NCI-H526 treated with DMSO at 0.1 percent for 48 hours (cell line): ENCODE data around the gene RCAN2.

Experiments
- DNase-seq: peaks from one replicate; lab custom pipeline; 2025; lab: John Stamatoyannopoulos, UW

The RCAN2 gene

DNA sequence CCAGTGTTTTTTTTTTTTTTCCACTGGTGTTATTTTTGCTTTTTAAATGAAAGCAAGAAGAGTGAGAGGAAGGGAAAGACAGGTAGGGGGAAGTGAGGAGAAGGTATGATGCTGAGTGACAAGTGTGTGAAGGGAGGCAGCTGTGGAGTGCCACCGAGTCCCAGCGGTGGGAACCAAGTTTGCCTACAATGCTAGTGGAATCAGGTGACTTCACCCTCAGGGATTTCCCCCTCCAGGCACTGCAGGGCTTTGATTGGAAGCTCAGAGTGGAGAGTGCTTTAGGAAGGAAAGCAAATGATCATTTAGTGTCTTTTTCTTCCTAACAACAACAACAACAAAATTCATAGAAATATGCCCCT is 200.0 kb downstream of the RCAN2 start:
- no peak for DNase-seq

DNA sequence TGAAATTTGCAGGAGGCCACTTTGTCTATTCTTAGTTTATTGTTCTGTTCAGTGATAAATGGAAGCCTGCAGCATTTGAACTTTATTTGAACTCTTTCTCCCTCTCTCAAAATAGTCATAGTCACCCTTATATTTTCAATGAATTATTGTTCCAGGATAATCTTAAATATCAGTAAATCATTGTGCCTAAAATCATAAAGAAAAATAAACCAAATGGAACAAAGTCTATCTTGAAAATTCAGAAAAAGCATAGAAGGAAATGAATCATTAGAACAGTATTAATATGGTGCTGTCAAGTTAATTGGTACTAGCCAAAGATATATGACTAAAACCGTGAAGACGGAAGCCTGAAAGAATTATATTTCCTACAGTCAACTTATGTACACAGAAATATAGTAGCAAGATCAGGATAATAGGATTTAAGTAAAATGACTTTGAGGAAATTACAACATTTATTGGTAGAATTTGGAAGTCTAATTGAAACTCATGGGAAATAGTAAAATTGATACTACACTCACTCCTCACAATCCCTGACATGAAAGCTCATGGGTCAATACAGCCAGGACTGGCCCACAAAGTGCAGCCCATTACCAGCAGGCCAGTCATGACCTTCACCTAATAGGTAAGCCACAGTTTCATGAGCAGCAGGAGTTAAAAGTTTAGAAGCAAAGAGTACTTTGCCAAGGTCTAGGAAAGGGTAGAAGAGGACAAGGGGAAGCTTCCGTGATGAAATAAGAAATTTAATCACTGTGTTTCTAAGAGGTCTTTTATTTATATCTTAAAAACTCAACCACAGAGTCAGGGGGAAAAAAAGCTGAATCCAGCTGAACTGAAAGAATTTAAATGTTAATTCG is 200.6 kb downstream of the RCAN2 start:
- DNase-seq: no peak

DNA sequence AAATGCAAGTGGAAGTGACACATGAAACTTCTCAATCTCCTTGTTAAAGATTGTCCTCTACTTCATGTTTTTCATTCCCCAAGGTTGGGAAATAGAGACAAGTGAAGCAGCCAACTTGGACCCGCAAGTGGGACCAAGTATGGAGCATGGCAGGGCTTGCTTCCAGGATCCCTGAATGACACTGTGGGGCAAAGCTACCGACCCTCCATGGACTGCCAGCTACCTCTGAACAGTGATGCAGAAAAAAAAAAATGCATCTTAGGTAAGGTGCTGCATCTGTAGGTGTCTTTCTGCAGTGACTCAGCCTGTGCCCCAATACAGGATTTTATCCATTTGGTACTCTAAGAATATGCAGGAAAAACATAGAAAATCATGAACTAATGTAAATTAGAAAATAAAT is 201.4 kb downstream of the RCAN2 start:
- DNase-seq: no peak

DNA sequence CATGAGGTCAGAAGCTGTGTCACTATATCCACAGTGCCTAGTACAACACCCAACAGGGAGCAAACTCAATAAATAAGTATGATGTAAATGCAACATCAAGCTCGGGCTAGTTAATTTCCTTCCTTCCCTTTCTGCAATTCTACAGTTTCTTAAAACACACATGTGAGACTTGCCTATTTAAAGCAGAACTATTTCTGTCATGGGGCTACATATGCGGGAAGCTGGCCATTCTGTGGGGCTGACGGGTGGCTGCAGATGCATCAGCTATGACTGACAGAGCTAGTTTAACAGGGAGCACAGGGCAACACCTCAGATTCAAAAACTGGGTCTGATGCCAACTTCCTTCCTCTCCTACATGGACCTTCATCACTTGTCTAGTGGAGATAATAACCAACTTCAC is 202.4 kb downstream of the RCAN2 start:
- no peak for DNase-seq

DNA sequence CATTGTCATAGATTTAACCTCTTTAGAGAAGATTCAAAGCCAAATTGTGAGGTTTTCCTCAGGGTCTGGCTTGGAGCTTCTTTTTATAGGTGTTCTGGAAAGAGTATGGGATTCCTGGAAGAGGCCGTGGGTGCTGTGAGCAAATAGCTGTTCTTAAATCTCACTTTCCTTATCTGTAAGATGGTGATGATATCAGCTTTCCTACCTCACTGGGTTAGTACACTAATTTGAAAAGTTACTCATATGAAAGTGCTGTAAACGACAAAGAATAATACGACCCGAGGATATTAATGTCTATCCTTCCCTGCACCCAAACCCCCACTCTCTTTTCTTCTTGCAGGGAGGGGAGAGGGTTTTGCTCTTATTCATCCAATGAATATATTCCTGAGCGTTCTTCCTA is 203.6 kb downstream of the RCAN2 start:
- DNase-seq: no peak

DNA sequence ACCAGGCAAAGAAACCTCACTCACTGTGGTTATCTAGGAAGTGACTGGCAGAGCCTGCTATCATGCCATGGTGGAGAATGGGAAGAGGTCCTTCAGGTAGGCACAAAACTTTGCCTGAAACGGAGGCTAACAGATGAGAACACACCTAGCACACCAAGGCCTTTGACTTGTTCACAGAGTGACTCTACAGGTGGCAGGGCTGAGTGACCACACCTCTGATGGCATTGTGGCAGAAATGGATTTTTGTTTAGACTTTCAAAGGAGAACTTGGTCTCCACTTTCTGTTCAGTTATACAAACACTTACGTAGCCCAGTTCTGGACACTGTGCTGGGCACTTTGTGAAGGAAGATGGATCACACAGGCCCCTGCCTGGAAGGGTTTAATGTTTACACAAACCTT is 204.2 kb downstream of the RCAN2 start:
- DNase-seq: no peak

DNA sequence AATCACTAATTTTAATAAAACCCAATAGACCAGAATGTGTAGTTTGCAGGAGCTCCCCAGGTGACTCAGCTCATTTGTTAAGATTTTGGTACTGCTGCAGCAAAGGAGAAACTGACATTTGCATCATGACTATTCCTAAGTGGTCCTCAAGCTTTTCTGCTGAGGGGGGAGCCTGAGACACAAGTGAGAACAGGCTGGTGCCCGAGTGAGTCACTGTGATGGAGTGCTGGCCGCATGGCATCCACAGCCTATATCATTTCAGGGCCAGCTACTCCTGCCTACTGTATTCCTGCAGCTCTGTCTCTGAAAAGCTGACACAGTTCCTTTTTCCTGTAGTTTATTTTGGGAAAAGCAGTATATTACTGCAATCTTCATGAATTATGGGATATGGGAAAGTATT is 206.8 kb downstream of the RCAN2 start:
- DNase-seq: no peak

DNA sequence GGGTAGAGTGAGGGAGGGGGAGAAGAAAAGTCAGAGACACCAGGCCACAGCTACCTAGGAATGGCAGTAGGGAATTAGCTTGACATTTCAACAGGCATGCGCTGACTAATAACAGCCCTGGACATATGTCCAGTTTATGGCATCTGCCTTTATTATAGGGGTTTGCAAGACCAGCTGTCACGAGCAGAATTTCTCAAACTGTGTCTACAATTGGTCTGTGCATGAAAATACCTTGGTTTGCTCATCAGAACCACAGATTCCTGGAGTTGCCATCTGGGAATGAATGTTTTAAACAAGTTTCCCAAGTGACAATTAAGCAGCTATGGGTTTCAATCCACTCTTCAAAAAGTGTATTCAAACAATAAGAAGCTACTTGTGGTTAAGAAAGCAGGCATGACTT is 210.1 kb downstream of the RCAN2 start:
- no peak for DNase-seq

DNA sequence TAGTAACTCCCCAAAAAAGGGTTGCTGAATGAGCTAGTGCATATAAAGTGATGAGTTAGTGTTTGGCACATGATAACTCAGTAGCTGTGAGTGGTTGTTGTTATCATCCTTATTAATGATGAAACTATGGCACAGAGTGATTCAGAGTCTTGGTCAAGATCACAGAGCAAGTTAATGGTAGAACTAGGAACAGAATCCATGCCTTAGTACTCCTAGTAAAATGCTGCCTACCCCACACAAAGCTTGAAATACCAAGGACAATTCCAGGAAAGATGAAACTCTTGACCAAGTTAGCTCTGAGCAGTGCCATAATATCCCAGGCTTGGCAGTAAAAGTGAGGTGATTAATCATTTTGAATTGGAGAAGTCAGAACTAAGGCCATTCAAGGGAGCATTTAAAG is 211.4 kb downstream of the RCAN2 start:
- no peak for DNase-seq

DNA sequence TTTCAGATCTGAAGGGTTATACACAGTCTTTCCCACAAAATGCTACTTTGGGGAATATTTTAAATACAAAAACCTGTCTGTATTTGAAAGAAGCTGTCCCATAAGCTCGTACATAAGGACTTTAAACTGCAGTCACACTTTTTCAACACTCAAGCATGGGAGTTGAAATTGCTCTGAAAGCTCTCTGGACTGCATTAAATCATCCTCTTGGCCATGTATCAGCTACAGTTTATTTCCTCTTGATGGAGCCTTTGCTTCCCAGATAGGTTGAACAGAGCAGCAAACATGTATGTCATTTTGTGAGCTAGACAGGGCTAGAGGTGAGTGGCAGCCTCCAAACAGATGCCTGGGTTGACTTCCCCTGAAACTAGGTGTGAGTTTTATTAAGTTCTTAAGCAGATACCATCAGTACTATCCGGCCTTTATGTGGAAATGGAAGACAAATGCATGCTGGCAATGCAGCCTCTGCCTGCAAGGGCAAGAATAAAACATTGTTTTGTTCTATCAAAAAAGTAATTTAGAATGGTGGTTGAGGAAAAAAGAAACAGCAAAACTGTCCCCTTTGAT is 214.6 kb downstream of the RCAN2 start:
- no peak for DNase-seq

DNA sequence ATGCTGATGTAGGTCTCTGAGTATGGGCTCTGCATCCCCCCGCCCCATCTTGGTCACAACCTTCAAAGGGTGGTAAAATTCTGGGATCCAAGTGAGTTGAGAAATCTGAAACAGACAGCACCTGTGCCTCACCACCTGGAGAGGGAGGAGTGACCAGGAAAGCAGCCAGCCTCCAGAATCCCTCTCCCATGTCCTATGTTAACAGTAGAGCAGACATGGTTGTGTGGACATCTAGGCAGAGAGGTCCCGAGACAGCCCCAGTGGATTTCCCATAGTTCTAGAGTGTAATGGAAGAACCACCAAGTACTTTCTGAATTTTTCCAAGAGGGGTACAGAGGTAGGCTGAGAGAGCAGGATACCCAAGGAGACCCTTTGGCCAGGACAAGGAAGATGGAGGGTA is 216.7 kb downstream of the RCAN2 start:
- no peak for DNase-seq

DNA sequence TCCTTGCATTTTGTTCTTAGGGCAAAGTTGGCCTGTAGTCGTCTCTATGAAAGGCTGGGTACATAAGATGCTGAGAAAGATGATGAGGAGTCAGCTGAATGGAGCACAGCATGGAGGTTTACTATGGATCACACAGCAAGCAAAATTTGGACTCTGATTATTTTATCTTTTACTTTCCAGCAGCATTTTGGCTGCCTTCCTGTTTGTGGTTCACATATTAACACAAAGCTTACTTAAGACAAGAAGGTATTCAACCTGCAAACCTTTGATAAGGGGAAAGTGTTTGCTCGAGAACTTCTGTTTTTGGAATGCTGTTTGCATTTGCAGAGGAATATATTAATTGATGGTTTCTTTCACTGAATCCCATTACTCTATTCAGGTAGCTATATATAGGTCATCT is 217.3 kb downstream of the RCAN2 start:
- DNase-seq: no peak

DNA sequence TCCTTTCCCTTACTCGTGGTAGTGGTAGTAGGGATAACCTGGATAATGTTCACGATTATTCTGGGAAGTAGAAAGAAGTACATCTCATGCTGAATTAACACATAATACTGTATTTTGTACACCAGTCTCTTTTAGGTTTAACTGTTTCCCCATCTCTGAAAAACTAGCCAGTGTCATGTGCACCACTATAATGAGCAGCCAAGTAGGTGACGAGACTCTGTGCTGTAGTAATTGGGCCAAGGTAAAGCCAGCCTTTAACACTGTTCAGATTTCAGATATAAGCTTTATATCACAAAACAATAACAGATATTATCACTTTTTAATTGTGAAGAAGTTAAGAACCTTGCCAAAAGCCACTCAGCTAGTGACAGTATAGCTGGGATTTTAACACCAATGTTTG is 219.5 kb downstream of the RCAN2 start:
- DNase-seq: no peak

DNA sequence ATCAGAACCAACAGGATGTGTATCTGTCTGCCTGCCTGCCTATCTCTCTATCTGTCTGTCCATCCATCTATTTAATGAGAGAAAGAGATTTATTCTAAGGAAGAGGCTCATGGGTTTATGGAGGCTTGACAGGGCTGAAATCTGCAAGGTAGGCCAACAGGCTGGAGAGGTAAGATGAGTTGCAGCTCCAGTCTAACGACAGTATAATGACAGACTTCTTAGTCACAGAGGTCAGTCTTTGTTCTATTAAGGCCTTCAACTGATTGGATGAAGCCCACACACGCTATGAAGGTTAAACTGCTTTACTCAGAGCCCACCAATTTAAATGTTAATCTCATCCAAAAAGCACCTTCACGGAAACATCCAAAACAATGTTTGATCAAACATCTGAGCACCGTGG is 220.1 kb downstream of the RCAN2 start:
- DNase-seq: no peak

DNA sequence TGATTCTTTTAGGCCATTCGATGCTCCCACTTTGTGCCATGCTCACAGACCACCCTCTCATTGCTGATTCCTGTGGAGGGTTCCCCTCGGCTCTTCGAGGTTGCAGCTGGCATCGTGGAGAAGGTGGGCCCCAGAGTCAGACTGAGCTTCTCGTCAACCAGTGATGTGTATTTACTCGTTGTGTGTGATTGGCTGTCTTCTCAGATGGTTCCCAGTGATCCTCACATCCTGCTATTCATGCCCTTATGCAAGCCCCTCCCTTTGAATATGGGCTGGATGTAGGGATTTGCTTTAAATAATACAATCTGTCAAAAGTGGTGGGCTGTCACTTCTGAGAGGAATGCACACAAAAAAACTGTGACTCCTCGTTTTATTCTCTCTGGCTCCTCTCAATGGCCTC is 220.9 kb downstream of the RCAN2 start:
- no peak for DNase-seq

DNA sequence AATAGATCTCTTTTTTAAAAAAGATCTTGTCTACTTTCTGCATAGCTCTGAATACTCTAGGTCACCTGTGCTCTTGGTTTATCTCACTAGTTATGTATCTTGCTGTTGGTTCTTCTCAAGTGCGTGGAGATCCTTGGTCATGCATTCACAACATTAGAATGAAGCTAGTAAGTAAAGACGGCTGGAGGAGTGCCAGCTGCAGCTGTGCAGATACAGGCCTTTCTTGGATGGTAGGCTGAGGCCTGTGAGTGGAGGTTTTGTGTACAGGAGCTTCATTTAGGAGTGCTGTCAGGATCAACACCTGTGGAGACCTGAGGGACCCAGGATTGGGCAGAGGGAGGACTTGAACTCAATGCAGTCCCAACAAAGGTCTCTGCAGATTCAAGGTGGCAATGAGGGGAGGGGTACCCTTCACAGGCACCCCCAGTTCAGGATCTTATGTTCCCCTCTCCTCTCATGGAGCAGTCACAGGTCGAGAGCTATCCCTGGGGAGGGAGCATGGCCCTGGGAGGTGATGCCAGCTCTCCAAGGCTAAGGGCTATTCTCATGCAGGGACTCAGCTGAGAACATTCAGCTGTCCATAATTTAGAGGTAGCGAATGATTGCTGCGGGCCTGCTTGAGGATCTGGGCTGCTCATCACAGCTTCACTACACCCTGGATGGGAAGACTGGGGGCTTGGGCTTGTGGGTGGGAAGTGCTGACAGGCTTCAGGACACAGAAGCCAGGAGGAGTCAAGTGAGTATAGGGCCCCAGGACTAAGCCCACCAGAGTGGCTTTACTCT is 221.6 kb downstream of the RCAN2 start:
- no peak for DNase-seq

DNA sequence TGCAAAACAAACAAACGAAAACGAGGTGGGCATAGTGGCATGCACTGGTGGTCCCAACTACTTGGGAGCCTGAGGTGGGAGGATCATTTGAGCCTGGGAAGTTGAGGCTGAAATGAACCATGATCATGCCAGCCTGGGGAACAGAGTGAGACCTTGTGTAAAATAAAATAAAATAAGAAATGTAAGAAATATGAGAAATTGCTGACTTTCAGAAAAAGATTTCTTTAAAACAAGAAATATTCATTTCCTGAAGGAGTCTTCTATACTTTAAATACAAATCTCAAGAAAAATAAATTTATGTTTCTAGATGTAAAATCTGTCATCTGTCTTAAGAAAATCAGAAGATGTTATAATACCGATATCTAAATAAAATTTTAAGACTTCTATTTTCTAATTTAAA is 223.7 kb downstream of the RCAN2 start:
- DNase-seq: no peak

DNA sequence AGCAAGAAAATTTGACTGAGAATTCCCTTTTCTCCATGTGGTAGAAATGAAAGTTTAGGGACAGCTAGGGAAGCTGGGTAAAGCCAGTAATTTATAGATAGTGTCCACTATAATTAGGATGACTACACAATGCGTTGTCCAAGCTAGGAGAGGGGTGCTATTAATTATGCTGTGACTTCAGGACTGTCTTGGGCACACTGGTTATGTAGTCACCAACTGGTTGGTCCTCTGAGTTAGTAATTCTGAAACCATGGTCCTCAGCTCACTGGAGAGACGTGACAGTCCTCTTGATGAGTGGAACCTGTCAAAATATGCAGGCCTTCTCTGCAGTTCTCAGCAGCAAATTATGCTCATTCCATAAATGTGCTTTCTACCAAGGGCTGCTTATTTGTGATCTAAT is 225.9 kb downstream of the RCAN2 start:
- DNase-seq: no peak

DNA sequence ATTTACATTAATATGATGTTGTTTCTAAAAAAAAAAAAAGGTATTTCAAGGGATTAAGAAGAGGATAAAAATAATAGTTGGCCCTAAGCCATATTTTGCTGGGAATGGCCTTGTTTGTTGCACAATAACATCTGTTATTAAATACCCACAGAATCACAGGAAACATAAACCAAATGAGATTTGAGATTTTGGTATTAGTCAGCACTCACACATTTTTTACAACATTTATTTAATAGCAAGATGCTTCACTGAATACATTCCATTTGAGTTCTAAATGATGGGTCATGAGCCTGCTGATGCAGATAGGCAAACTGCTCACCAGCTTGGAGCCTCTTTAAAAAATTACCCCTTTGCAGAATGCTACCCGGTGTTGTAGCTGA is 227.6 kb downstream of the RCAN2 start:
- DNase-seq: no peak

DNA sequence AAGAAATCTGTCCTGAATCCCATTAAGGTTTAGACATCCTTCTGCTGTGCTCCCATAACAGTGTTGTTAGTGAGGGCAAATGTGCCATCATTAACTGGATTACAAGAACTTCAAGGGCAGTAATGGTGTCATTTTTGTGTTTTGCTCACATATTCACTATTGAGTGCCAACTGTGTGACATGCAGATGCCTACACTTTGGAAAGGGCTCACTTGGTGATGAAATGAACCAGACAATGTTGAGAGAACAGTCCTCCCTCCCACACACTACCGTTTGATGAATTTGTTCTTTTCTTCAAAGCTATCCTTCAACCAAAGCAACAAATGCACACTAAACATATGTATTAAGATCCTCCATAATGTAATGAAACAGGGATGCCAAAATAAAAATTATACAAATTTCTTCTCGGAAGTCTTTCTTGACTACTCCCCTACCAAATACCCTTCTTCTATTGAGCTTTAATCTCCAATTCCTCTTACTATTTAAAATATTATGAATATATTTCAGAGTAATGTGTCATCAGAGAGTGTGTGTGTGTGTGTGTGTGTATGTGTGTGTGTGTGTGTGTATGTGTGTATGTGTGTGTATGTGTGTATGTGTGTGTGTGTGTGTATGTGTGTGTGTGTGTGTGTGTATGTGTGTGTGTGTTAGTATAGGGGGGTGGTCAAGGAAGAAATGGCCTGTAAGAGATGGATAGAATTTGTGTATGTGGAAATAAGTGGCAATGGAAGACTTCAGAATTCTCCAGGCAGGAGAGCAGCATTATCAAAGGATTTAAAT is 228.1 kb downstream of the RCAN2 start:
- no peak for DNase-seq

DNA sequence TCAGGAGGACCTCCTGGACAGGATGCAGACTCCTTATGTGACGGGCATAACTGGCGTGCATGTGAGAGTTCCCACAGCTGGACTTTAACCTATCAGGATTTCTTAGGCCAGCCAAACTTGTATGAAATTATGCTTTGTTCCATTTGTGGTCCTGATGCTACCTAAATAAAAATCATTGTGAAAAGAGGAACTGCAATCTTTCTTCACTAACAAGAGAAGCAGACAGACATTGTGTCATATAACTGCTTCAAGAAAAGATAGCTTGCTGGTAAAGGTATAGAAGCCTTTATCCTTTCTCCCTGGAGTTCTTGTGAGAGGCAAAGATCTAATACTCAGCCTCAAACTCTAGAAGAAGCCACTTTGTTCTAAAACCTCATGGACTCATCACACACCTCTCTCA is 233.0 kb downstream of the RCAN2 start:
- no peak for DNase-seq

DNA sequence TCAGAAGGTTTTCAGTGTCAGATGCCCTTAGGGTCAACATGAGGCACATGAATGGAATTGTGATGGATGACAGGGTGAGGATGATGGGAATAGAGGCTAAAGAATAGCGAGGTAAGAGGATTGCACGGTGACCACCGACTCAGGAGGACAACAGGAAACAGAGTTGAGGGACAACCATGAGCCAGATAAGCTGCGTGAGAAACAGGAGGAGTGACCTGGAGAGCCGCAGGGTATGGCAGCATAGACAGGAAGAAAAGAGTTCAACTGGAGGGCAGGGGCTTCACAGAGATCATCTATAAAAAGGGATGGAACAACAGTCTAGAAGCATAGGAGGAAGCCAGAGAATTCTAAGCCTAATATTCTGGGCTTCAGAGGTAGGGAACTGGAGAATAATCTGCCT is 235.7 kb downstream of the RCAN2 start:
- DNase-seq: no peak

DNA sequence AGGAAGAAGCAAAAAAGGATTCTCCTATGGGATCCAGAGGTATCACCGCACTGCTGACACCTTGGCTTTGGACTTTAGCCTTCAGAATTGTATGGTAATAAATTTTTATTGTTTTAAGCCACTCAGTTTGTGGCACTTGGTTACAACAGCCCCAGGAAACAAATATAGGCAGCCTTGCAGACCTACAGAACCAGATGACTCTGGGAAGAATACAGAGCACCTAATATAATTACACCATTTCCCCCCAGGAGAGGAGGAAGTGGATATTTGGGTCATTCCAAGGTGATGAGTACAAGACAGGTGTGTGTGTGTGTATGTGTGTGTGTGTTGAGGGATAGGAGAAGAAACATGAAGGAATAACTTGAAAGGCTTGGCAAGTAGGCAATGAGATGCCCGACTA is 236.3 kb downstream of the RCAN2 start:
- DNase-seq: no peak
